AG04449 (cell line): ENCODE data around the gene RPL21.

ENCODE experiments used
- CTCF ChIA-PET: fragments of 350-600 bp; formaldehyde crosslinking; extraction: SDS; loops from one replicate; lab custom pipeline; 2021; ENCODE audit warnings: antibody characterized with exemption; lab: Yijun Ruan, JAX
- POLR2A ChIA-PET: fragments of 400-600, 350-600 bp; formaldehyde crosslinking; extraction: SDS; loops from one replicate; lab custom pipeline; 2020; ENCODE audit warnings: antibody characterized with exemption, inconsistent platforms; lab: Yijun Ruan, JAX
- DNase-seq: peaks from one replicate; pipeline ENCODE4 v3.0.0-alpha.2; 2010; ENCODE audit warnings: low read depth, low spot score
- H3K4me3 ChIP-seq: 2 replicates; pipeline ENCODE4 v1.5.1; 2011; ENCODE audit warnings: low read depth, mild to moderate bottlenecking, control low read depth, low read length
- CTCF ChIP-seq: IDR thresholded peaks from one replicate; pipeline ENCODE4 v1.5.1; 2011; ENCODE audit warnings: mild to moderate bottlenecking, moderate library complexity, low read length, control low read depth, inconsistent platforms; ENCODE audit not compliant: insufficient read depth; ENCODE audit errors: missing control alignments

Gene RPL21

GRCh38 chr13:27279506-27279905 is 28.1 kb downstream of the RPL21 start:
- no peak overlapping the region for H3K4me3 ChIP-seq
- TF ChIP-seq CTCF: no peak
- ChIA-PET CTCF (interaction anchor here (1.2 to 2.0 kb wide), 3 partner anchors 82 to 294 kb away, joined by 4 to 9 read pairs (median 7); no protein-coding TSS in a partner anchor), POLR2A (no interaction called here)
- no peak for DNase-seq

GRCh38 chr13:27280009-27280656 is 28.8 kb downstream of the RPL21 start:
- ChIA-PET POLR2A (no interaction called here), CTCF (interaction anchor here (1.2 to 2.5 kb wide), 3 partner anchors 9 to 334 kb away, joined by 5 to 13 read pairs (median 7); partner anchors contain the start of gene RASL11A)
- no peak for TF ChIP-seq CTCF
- DNase-seq: no peak
- no peak overlapping the region for H3K4me3 ChIP-seq

- DNase-seq: no peak
- ChIA-PET POLR2A (no interaction called here), CTCF (interaction anchor here (0.6 to 2.5 kb wide), 5 partner anchors 10 to 546 kb away, joined by 3 to 13 read pairs (median 5); partner anchors contain the start of gene RASL11A)
- no peak overlapping the region for H3K4me3 ChIP-seq
- TF ChIP-seq CTCF: no peak
These were observed 29.5 kb downstream of the RPL21 start for GRCh38 chr13:27280841-27281240.

- POLR2A ChIA-PET: no interaction called here
- CTCF ChIA-PET: interaction anchor here (0.6 to 5.6 kb wide), 7 partner anchors 10 to 545 kb away, joined by 3 to 63 read pairs (median 3); partner anchors contain the start of gene RASL11A
- no peak overlapping the region for H3K4me3 ChIP-seq
- no peak for TF ChIP-seq CTCF
- no peak for DNase-seq
These were observed 30.1 kb downstream of the RPL21 start for GRCh38 chr13:27281420-27281819.

GRCh38 chr13:27283906-27284493 is 32.6 kb downstream of the RPL21 start:
- no peak overlapping the region for H3K4me3 ChIP-seq
- peak; percentile 48 for TF ChIP-seq CTCF
- CTCF ChIA-PET: interaction anchor here (0.6 to 5.6 kb wide), 9 partner anchors 9 to 354 kb away, joined by 3 to 63 read pairs (median 4); no protein-coding TSS in a partner anchor
- no peak for DNase-seq
- POLR2A ChIA-PET: interaction anchor here (0.7 kb wide), 1 partner anchor 342 kb away, joined by 3 read pairs; no protein-coding TSS in a partner anchor

- no peak for TF ChIP-seq CTCF
- no peak for DNase-seq
- ChIA-PET POLR2A (no interaction called here), CTCF (no interaction called here)
- H3K4me3 ChIP-seq: no peak overlapping the region
These were observed 37.0 kb downstream of the RPL21 start for GRCh38 chr13:27288392-27288791.
